A673 (cell line): ENCODE data around the gene HNRNPUL2. TPM values are rescaled to one million over a fixed set of nuclear protein-coding genes. Genes with fewer than 3 reads are reported as not detected.

ENCODE experiments used
- BruUV-seq: library from RNA; stranded (reverse); fragments of 400-500 nt; replicated peaks from 2 replicates; lab custom pipeline; 2021; lab: Mats Ljungman, UMichigan
- CTCF ChIA-PET: fragments of 300-600 bp; sonication (Branson Sonifier 250); formaldehyde crosslinking; loops from one replicate; lab custom pipeline; 2022; ENCODE audit warnings: antibody characterized with exemption; lab: Charles Lee
- POLR2A ChIA-PET: fragments of 300-600 bp; sonication (Branson Sonifier 250); formaldehyde crosslinking; loops from one replicate; lab custom pipeline; 2022; ENCODE audit warnings: antibody characterized with exemption; ENCODE audit not compliant: low non-redundant PET; lab: Charles Lee
- DNase-seq: peaks from one replicate; pipeline ENCODE4 v3.0.0-alpha.2; 2015; ENCODE audit warnings: low spot score
- H3K27ac ChIP-seq: fragments of 200-600 bp; sonication (generic); 2 replicates; pipeline ENCODE4 v1.5.1; 2016; ENCODE audit warnings: mixed run types, low read depth, mild to moderate bottlenecking, mixed read lengths, antibody characterized with exemption, low read length; ENCODE audit not compliant: poor library complexity, severe bottlenecking
- H3K27me3 ChIP-seq: fragments of 200-600 bp; sonication (generic); replicated peaks from 2 replicates; pipeline ENCODE4 v1.6.1; 2017; ENCODE audit warnings: mixed run types, low read depth, mild to moderate bottlenecking, mixed read lengths, antibody characterized with exemption, low read length; ENCODE audit not compliant: insufficient read depth, poor library complexity
- H3K36me3 ChIP-seq: fragments of 200-600 bp; sonication (generic); 2 replicates; pipeline ENCODE4 v1.6.1; 2016; ENCODE audit warnings: mixed run types, mild to moderate bottlenecking, mixed read lengths, antibody characterized with exemption, low read length; ENCODE audit not compliant: insufficient read depth, poor library complexity, severe bottlenecking
- H3K4me1 ChIP-seq: fragments of 200-600 bp; sonication (generic); 2 replicates; pipeline ENCODE4 v1.6.1; 2017; ENCODE audit warnings: mixed run types, mild to moderate bottlenecking, mixed read lengths, antibody characterized with exemption, low read length; ENCODE audit not compliant: insufficient read depth, poor library complexity, severe bottlenecking
- H3K4me3 ChIP-seq: fragments of 200-600 bp; sonication (generic); 2 replicates; pipeline ENCODE4 v1.5.1; 2016; ENCODE audit warnings: low read depth, mixed run types, mild to moderate bottlenecking, mixed read lengths, low read length; ENCODE audit not compliant: poor library complexity, severe bottlenecking
- H3K9me3 ChIP-seq: fragments of 200-600 bp; sonication (generic); 2 replicates; pipeline ENCODE4 v1.6.1; 2016; ENCODE audit warnings: mixed run types, low read depth, mild to moderate bottlenecking, mixed read lengths, antibody characterized with exemption, low read length; ENCODE audit not compliant: poor library complexity, severe bottlenecking
- CTCF ChIP-seq: fragments of 300-800, 200-600 bp; sonication (generic); conservative IDR thresholded peaks from 2 replicates; pipeline ENCODE4 v1.5.1; 2017; ENCODE audit warnings: low read depth, mild to moderate bottlenecking, antibody characterized with exemption, low read length, moderate library complexity, mixed read lengths
- EZH2 ChIP-seq: fragments of 200-600 bp; sonication (generic); IDR thresholded peaks from 2 replicates; pipeline ENCODE4 v1.6.1; 2017; ENCODE audit warnings: borderline replicate concordance, low read depth, mild to moderate bottlenecking, mixed read lengths, antibody characterized with exemption, low read length; ENCODE audit not compliant: poor library complexity, severe bottlenecking
- intact Hi-C: fragments of 100-400 bp; cut with micrococcal nuclease; formaldehyde crosslinking; loops from one replicate; pipeline ENCODE4 v1.10.0; 2022; ENCODE audit not compliant: unreplicated experiment
- total RNA-seq: library from RNA; stranded (reverse); gene quantifications from 2 replicates; pipeline ENCODE4 v1.2.3, GENCODE V29; 2021

Gene HNRNPUL2
- total RNA-seq, 1 experiment from 2014 or later, result 104 TPM

- H3K27me3 ChIP-seq, result no peaks in the 10 kb centered on the region
- TF ChIP-seq EZH2 (no peak), CTCF (no peak)
- intact Hi-C loops, result no loop called here
- ChIA-PET CTCF (no interaction called here), POLR2A (interaction anchor here (0.6 kb wide), 2 partner anchors 44 to 211 kb away, joined by 4 to 6 read pairs; no protein-coding TSS in a partner anchor)
- H3K4me3 ChIP-seq, result peak overlapping the region; percentile 85
- H3K9me3 ChIP-seq, result no peaks in the 10 kb centered on the region
- BruUV-seq, result no TSS peak
- H3K4me1 ChIP-seq, result peaks cover 30% of the 10 kb centered on the region
- H3K36me3 ChIP-seq, result peaks cover 39% of the 10 kb centered on the region
- no peak for DNase-seq
- H3K27ac ChIP-seq, result peak overlapping the region; percentile 90
Measured at GRCh38 chr11:62673196-62673525, 54.1 kb downstream of the HNRNPUL2 start.

GRCh38 chr11:62671608-62672389 lies 55.5 kb downstream of the HNRNPUL2 start, which contains the start of the genes LBHD1 and UQCC3:
Gene LBHD1, minus strand, starts transcription at chr11:62672267. Its CDS starts 2,236 bp downstream, at chr11:62670031.
Gene UQCC3, plus strand, starts transcription at chr11:62671673. Its CDS starts 73 bp downstream, at chr11:62671746.
- Histone ChIP-seq H3K27me3 (no peaks in the 10 kb centered on the region), H3K4me3 (peak within 1 kb of the TSS; percentile 85), H3K27ac (peak within 1 kb of the TSS; percentile 90), H3K4me1 (peaks cover 25% of the 10 kb centered on the region), H3K9me3 (no peaks in the 10 kb centered on the region), H3K36me3 (peaks cover 43% of the 10 kb centered on the region)
- ChIA-PET CTCF (interaction anchor here (0.6 kb wide), 1 partner anchor 115 kb away, joined by 3 read pairs; no protein-coding TSS in a partner anchor), POLR2A (interaction anchor here (0.6 to 1.0 kb wide), 5 partner anchors 9 to 202 kb away, joined by 3 to 8 read pairs (median 5); no protein-coding TSS in a partner anchor)
- DNase-seq, result peak; percentile 96
- TF ChIP-seq EZH2 (no peak), CTCF (no peak)
- TSS peak; percentile 15 for BruUV-seq
- intact Hi-C loops, result no loop called here

GRCh38 chr11:62671236-62671607 lies 56.0 kb downstream of the HNRNPUL2 start:
- no peak for DNase-seq
- intact Hi-C loops, result no loop called here
- Histone ChIP-seq H3K27me3 (no peaks in the 10 kb centered on the region), H3K4me3 (peak overlapping the region; percentile 85), H3K9me3 (no peaks in the 10 kb centered on the region), H3K4me1 (peaks cover 30% of the 10 kb centered on the region), H3K36me3 (peaks cover 43% of the 10 kb centered on the region), H3K27ac (peak overlapping the region; percentile 90)
- POLR2A ChIA-PET, result interaction anchor here (0.6 to 0.7 kb wide), 2 partner anchors 10 to 203 kb away, joined by 3 to 4 read pairs; no protein-coding TSS in a partner anchor
- no peak for TF ChIP-seq EZH2
- no peak for TF ChIP-seq CTCF
- no TSS peak for BruUV-seq
- CTCF ChIA-PET, result no interaction called here
